ENCODE measurements around the gene PLA2G6.

The PLA2G6 gene

GRCh38 chr22:38112381-38112780 lies 69.2 kb downstream of the PLA2G6 start:
- H3K4me3 ChIP-seq (ENCODE audit: low read depth, low read length), result no peak overlapping the region
- TF ChIP-seq CTCF (IDR thresholded peaks at IDR 0.05; ENCODE audit: control insufficient read depth, extremely low read depth, insufficient read depth), result no peak
- DNase-seq (ENCODE audit: low read depth), result no peak

DNA sequence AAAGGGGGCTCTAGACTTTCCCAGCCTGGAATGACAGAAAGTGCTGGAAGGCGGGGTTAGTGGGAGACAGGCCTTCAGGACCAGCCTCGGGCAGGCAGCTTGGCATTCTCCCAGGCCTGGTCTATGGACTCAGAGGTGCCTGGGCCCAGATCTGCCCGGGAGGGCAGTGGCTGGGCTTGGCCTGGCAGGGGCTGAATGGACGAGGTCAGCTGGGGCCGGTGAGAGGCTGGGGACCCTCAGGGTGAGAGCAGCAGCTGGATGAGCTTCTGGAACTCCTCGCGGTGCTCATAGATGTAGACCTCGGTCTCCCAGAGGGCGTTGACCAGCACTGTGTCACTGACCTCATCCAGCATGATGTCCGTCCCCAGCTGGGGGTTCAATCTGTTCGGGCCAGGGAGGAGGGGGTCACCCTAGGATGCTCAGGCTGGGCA lies 69.7 kb downstream of the PLA2G6 start:
- TF ChIP-seq CTCF (IDR thresholded peaks at IDR 0.05; ENCODE audit: control insufficient read depth, extremely low read depth, insufficient read depth), result no peak
- H3K4me3 ChIP-seq (ENCODE audit: low read depth, low read length), result no peak overlapping the region
- no peak for DNase-seq (ENCODE audit: low read depth)

- no peak overlapping the region for H3K4me3 ChIP-seq (ENCODE audit: low read depth, low read length)
- no peak for TF ChIP-seq CTCF (IDR thresholded peaks at IDR 0.05; ENCODE audit: control insufficient read depth, extremely low read depth, insufficient read depth)
- no peak for DNase-seq (ENCODE audit: low read depth)
Measured at GRCh38 chr22:38110863-38111852, 70.5 kb downstream of the PLA2G6 start.

DNA sequence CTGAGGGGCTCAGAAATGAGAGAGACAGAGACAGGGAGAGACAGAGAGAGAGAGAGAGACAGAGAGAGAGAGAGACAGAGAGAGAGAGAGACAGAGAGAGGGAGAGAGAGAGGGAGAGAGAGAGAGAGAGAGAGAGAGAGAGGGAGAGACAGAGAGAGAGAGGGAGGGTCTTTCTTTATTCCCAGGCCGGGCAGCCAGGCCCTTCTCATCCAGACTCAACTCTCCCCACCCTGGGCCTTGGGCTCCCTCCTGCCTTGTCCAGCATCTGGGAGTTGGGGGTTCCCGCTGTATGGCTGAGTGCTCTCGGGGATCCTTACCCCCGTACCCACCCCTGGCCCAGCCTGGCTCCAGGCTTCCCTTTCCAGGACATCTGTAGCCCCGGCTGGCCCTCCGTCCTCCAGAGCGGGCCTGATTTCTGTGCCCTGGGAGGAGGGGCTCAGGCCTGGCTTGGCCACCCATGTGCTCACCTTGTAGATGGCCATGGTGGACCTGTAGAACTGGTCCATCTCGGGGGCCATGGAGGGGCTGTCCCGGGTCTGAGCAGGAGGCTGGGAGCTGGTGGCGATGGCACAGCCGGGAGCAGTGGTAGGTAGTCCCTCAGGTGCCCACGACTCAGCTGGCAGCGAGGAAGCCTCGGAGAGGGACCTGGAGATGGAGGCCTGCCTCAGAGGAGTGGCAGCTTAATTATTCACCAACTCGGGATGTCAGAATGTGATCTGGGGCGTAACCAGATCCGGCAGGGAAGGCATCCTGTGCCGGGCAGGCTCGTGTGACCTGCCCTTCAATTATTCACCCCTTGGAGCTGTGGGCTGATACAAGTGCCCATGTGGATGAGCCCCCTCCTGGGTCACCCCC lies 71.4 kb downstream of the PLA2G6 start, which contains the start of gene BAIAP2L2:
TSS of gene BAIAP2L2 (minus strand) at position 677 of the 855 bp plus-strand sequence. CDS start at position 518, 159 bp downstream.
- H3K4me3 ChIP-seq (ENCODE audit: low read depth, low read length), result no peak within 1 kb of the TSS
- no peak for DNase-seq (ENCODE audit: low read depth)
- TF ChIP-seq CTCF (IDR thresholded peaks at IDR 0.05; ENCODE audit: control insufficient read depth, extremely low read depth, insufficient read depth), result no peak

DNA sequence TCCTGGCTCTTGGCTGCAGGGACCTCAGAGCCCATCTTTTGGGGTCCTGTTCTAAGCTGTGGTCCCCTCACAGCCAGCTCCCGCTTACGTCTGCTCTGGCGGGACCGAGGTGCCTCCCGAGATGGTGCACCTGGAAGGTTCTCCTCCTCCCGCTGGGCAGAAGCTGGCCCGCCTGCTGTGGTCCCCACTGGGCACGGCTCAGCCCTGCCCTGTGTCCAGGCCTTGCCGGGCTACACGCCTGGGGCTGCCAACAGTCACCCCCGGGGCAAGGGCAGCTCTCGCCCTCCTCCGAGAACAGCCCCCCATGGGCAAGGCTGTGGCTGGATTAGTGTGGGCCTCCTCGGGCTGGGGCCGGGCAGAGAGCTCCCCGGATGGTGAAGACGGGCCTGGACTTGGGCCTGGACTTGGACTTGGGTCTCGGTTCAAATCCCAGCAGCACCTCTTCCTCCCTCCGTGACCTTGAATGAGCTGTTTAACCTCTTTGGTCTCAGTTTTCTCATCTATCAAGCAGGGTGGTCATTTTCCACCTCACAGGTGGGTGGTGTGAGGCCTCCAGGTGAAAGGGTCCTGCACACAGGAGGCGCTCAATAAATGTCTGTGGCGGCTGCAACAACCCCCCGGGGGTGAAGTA lies 72.1 kb downstream of the PLA2G6 start:
- no peak for TF ChIP-seq CTCF (IDR thresholded peaks at IDR 0.05; ENCODE audit: control insufficient read depth, extremely low read depth, insufficient read depth)
- no peak overlapping the region for H3K4me3 ChIP-seq (ENCODE audit: low read depth, low read length)
- DNase-seq (ENCODE audit: low read depth), result no peak

DNA sequence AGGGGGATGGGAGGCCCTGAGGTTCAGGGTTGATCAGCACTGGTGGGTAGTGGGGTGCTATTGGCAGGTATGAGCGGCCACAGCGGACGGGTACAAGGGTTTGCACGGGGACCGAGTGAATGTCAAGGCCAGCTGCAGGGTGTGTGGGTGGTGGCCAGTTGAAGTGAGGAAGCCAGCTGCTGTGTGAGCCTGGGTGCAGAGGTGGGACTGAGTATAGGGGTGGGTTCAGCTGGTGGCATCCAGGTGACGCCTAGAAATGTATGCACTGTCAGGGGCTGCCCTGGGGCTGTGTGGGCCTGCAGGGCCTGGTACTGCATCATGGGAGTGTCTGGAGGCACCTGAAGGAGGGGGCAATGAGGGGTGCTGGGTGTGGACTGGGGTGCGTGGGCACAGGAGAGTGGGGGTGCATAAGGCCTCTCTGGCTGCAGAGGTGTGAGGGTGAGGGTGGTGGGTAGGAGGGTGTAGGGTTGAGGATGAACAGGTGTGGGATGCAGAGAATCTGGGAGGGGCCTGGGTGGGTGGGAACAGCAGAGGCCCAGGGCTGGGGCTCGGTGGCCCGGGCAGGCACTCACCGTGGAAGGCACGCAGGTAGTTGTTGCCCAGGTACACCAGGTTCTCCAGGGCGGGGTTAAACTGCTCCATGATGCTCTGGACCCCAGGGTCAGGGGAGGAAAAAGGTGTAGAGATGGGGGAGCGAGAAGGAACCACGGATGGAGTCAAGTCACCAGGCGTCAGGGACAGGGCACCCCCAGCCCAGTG lies 72.9 kb downstream of the PLA2G6 start:
- no peak for TF ChIP-seq CTCF (IDR thresholded peaks at IDR 0.05; ENCODE audit: control insufficient read depth, extremely low read depth, insufficient read depth)
- H3K4me3 ChIP-seq (ENCODE audit: low read depth, low read length), result no peak overlapping the region

More for the DNA sequence above, 72.9 kb downstream of the PLA2G6 start:
- DNase-seq (ENCODE audit: low read depth), result no peak
